H1 (cell line): Measurements from ENCODE around the gene MEF2D. TPM values are rescaled to one million over a fixed set of nuclear protein-coding genes. Genes with fewer than 3 reads are reported as not detected.

Experiments used
- CTCF ChIA-PET: fragments of 300-600 bp; sonication (Branson Sonifier 250); formaldehyde crosslinking; loops from one replicate; lab custom pipeline; 2021; ENCODE audit not compliant: partially characterized antibody; lab: Charles Lee
- POLR2A ChIA-PET: fragments of 300-600 bp; sonication (Branson Sonifier 250); formaldehyde crosslinking; loops from one replicate; lab custom pipeline; 2021; ENCODE audit warnings: inconsistent platforms; ENCODE audit not compliant: partially characterized antibody; lab: Charles Lee
- DNase-seq, 2 experiments: peaks; one replicate each; pipeline versions ENCODE4 v3.0.0 to v3.0.0-alpha.2; 2010 to 2022; ENCODE audit warnings: low spot score in 2 of 2, low read depth in 1 of 2, mixed read lengths in 1 of 2
- FAIRE-seq: peaks from 2 replicates; lab custom pipeline; 2011; peaks lifted over from hg19 to GRCh38; lab: Jason Lieb, UNC
- H2AFZ ChIP-seq: 2 replicates; pipeline ENCODE4 v1.8.1; 2012; ENCODE audit warnings: low read length, inconsistent platforms
- H2AK5ac ChIP-seq: 2 replicates; pipeline ENCODE4 v1.6.1; 2013; ENCODE audit warnings: low read depth, low read length
- H2BK120ac ChIP-seq: replicated peaks from 2 replicates; pipeline ENCODE3; 2013; ENCODE audit warnings: low read depth, low read length, inconsistent platforms
- H2BK12ac ChIP-seq: 2 replicates; pipeline ENCODE4 v1.6.1; 2013; ENCODE audit warnings: low read depth, low read length
- H2BK15ac ChIP-seq: 2 replicates; pipeline ENCODE4 v1.6.1; 2013; ENCODE audit warnings: low read length
- H2BK20ac ChIP-seq: 2 replicates; pipeline ENCODE4 v1.6.1; 2013; ENCODE audit warnings: low read length
- H2BK5ac ChIP-seq: 2 replicates; pipeline ENCODE4 v1.6.1; 2013; ENCODE audit warnings: low read depth, low read length
- H3K14ac ChIP-seq: 2 replicates; pipeline ENCODE4 v1.6.1; 2013; ENCODE audit warnings: inconsistent platforms; ENCODE audit not compliant: insufficient read length
- H3K18ac ChIP-seq: 2 replicates; pipeline ENCODE4 v1.6.1; 2013; ENCODE audit warnings: low read length; ENCODE audit errors: extremely low read depth
- H3K23ac ChIP-seq: 2 replicates; pipeline ENCODE4 v1.6.1; 2013; ENCODE audit warnings: inconsistent platforms; ENCODE audit not compliant: insufficient read length
- H3K23me2 ChIP-seq: 2 replicates; pipeline ENCODE4 v1.6.1; 2013; ENCODE audit warnings: low read depth, low read length
- H3K27ac ChIP-seq: 2 replicates; pipeline ENCODE4 v1.6.1; 2011; ENCODE audit warnings: low read depth, low read length, inconsistent platforms
- H3K27me3 ChIP-seq, 4 experiments: replicated peaks in 1 of 4; 1 replicate in 1 of 4; 2 replicates in 3 of 4; pipeline versions ENCODE4 v1.6.1 to v1.8.1; 2011 to 2013; ENCODE audit warnings: low read length in 3 of 4, mild to moderate bottlenecking in 3 of 4, inconsistent platforms in 2 of 4, mixed read lengths in 2 of 4, moderate library complexity in 1 of 4; ENCODE audit not compliant: control insufficient read depth in 3 of 4, insufficient read depth in 3 of 4; ENCODE audit errors: extremely low read depth in 1 of 4
- H3K36me3 ChIP-seq, 4 experiments: 2 replicates each; pipeline versions ENCODE4 v1.6.1 to v1.8.1; 2011 to 2013; ENCODE audit warnings: mild to moderate bottlenecking in 4 of 4, low read length in 3 of 4, moderate library complexity in 2 of 4, control low read depth in 1 of 4, inconsistent platforms in 1 of 4; ENCODE audit not compliant: insufficient read depth in 4 of 4, control insufficient read depth in 2 of 4
- H3K4ac ChIP-seq: replicated peaks from 2 replicates; pipeline ENCODE3; 2013; ENCODE audit warnings: low read length, low read depth, mixed read lengths, inconsistent platforms; ENCODE audit not compliant: insufficient read length
- H3K4me1 ChIP-seq, 4 experiments: replicated peaks in 1 of 4; 1 replicate in 1 of 4; 2 replicates in 3 of 4; pipeline versions ENCODE4 v1.6.1 to v1.8.1; 2011 to 2013; ENCODE audit warnings: low read length in 3 of 4, inconsistent platforms in 2 of 4, mixed read lengths in 1 of 4; ENCODE audit not compliant: insufficient read depth in 4 of 4, control insufficient read depth in 3 of 4
- H3K4me2 ChIP-seq, 2 experiments: 2 replicates each; pipeline versions ENCODE4 v1.6.1 to v1.8.1; 2011 to 2013; ENCODE audit warnings: low read depth in 2 of 2, low read length in 2 of 2, control low read depth in 1 of 2, inconsistent platforms in 1 of 2, mild to moderate bottlenecking in 1 of 2; ENCODE audit not compliant: insufficient read depth in 1 of 2
- H3K4me3 ChIP-seq, 4 experiments: fragments of 200-600, 300-600 bp in 1 of 4; sonication (generic), shearing (Covaris generic), sonication (Bioruptor Twin) in 1 of 4; 2 replicates each; pipeline versions ENCODE4 v1.5.1 to v1.8.1; 2011 to 2016; ENCODE audit warnings: low read length in 4 of 4, low read depth in 3 of 4, control low read depth in 2 of 4, inconsistent platforms in 2 of 4, mild to moderate bottlenecking in 2 of 4, mixed read lengths in 1 of 4, moderate library complexity in 1 of 4; ENCODE audit not compliant: insufficient read depth in 2 of 4; ENCODE audit errors: extremely low read depth in 1 of 4
- H3K56ac ChIP-seq: replicated peaks from 2 replicates; pipeline ENCODE3; 2013; ENCODE audit warnings: low read depth, mild to moderate bottlenecking, mixed read lengths, low read length, inconsistent platforms; ENCODE audit not compliant: insufficient read length
- H3K79me1 ChIP-seq: 2 replicates; pipeline ENCODE4 v1.6.1; 2013; ENCODE audit warnings: low read depth, low read length, control low read depth
- H3K79me2 ChIP-seq, 2 experiments: 2 replicates each; pipeline versions ENCODE4 v1.6.1 to v1.8.1; 2012 to 2013; ENCODE audit warnings: low read length in 2 of 2, mild to moderate bottlenecking in 2 of 2, inconsistent platforms in 1 of 2; ENCODE audit not compliant: insufficient read depth in 2 of 2, control insufficient read depth in 1 of 2
- H3K9ac ChIP-seq, 4 experiments: replicated peaks in 1 of 4; 1 replicate in 1 of 4; 2 replicates in 3 of 4; pipeline versions ENCODE4 v1.6.1 to v1.8.1; 2011 to 2013; ENCODE audit warnings: low read depth in 3 of 4, low read length in 3 of 4, control low read depth in 2 of 4, mild to moderate bottlenecking in 2 of 4, moderate library complexity in 2 of 4, inconsistent platforms in 1 of 4; ENCODE audit errors: extremely low read depth in 1 of 4
- H3K9me3 ChIP-seq, 2 experiments: 2 replicates each; pipeline versions ENCODE4 v1.6.1 to v1.8.1; 2012 to 2013; ENCODE audit warnings: mild to moderate bottlenecking in 2 of 2, moderate library complexity in 2 of 2, control low read depth in 1 of 2, inconsistent platforms in 1 of 2, low read depth in 1 of 2, low read length in 1 of 2, mixed read lengths in 1 of 2; ENCODE audit not compliant: insufficient read depth in 2 of 2
- H4K20me1 ChIP-seq, 2 experiments: replicated peaks in 1 of 2; 2 replicates each; pipeline versions ENCODE3 to v1.8.1; 2011 to 2013; ENCODE audit warnings: inconsistent platforms in 2 of 2, low read length in 2 of 2, mild to moderate bottlenecking in 1 of 2; ENCODE audit not compliant: insufficient read depth in 2 of 2, control insufficient read depth in 1 of 2
- H4K5ac ChIP-seq: 2 replicates; pipeline ENCODE4 v1.6.1; 2013; ENCODE audit warnings: low read length, low read depth, mixed read lengths, inconsistent platforms; ENCODE audit not compliant: insufficient read length
- H4K8ac ChIP-seq: 2 replicates; pipeline ENCODE4 v1.8.0; 2013; ENCODE audit warnings: mild to moderate bottlenecking, moderate library complexity, low read length, inconsistent platforms; ENCODE audit not compliant: insufficient read depth; ENCODE audit errors: extremely low read depth
- H4K91ac ChIP-seq: replicated peaks from 2 replicates; pipeline ENCODE3; 2013; ENCODE audit warnings: low read length, mixed read lengths, inconsistent platforms; ENCODE audit not compliant: insufficient read length
- CEBPB ChIP-seq: IDR thresholded peaks from 2 replicates; pipeline ENCODE4 v1.6.1; 2012; ENCODE audit warnings: low read depth, low read length
- EP300 ChIP-seq, 2 experiments: IDR thresholded peaks; 1 replicate in 1 of 2; 2 replicates in 1 of 2; pipeline ENCODE4 v1.6.1; 2011 to 2012; ENCODE audit warnings: low read depth in 2 of 2, low read length in 2 of 2, mild to moderate bottlenecking in 2 of 2, borderline replicate concordance in 1 of 2, inconsistent platforms in 1 of 2, moderate library complexity in 1 of 2
- FOSL1 ChIP-seq: IDR thresholded peaks from 2 replicates; pipeline ENCODE4 v1.6.1; 2011; ENCODE audit warnings: mild to moderate bottlenecking, low read depth, low read length, moderate library complexity; ENCODE audit not compliant: insufficient read depth
- KDM5A ChIP-seq: fragments of 200-600 bp; IDR thresholded peaks from 2 replicates; pipeline ENCODE4 v1.7.1; 2012; ENCODE audit warnings: mild to moderate bottlenecking, low read length, inconsistent platforms, mixed read lengths
- NRF1 ChIP-seq: IDR thresholded peaks from 2 replicates; pipeline ENCODE4 v1.6.1; 2011; ENCODE audit warnings: mild to moderate bottlenecking, low read depth, low read length, improper control_type of control experiment
- RNF2 ChIP-seq: fragments of 200-900, 300-1000 bp; sonication (generic); IDR thresholded peaks from 2 replicates; pipeline ENCODE4 v1.7.1; 2016; ENCODE audit warnings: borderline replicate concordance, low read depth, mild to moderate bottlenecking, antibody characterized with exemption, low read length; ENCODE audit not compliant: poor library complexity, severe bottlenecking; ENCODE audit errors: missing control alignments
- SUZ12 ChIP-seq: fragments of 200-600 bp; sonication (generic); IDR thresholded peaks from 2 replicates; pipeline ENCODE4 v1.6.1; 2012; ENCODE audit warnings: mild to moderate bottlenecking, inconsistent platforms, low read length, moderate library complexity, mixed read lengths
- TBP ChIP-seq: IDR thresholded peaks from 2 replicates; pipeline ENCODE4 v1.6.1; 2011; ENCODE audit warnings: low read depth, low read length, improper control_type of control experiment
- WGBS, 2 experiments: shearing (Covaris generic) in 1 of 2; methylation state at CpG; one replicate each; pipeline versions ENCODE4 v1.1.6 to v1.1.7; 2013 to 2015; ENCODE audit warnings: low lambda C conversion rate in 2 of 2, mixed read lengths in 2 of 2, inconsistent platforms in 1 of 2, low coverage in 1 of 2, missing lambda C conversion rate in 1 of 2; ENCODE audit not compliant: insufficient replicate concordance in 2 of 2, insufficient coverage in 1 of 2, insufficient read length in 1 of 2; ENCODE audit errors: extremely low coverage in 1 of 2, missing lambda C conversion rate in 1 of 2; 5-methylcytosine and 5-hydroxymethylcytosine counted together
- polyA plus RNA-seq, 7 experiments: library from polyadenylated mRNA; depleted of rRNA in 3 of 7; stranded (reverse) in 5 of 7; unstranded in 2 of 7; fragments of >200 nt in 5 of 7; fragments of 200-250 nt in 2 of 7; gene quantifications; 1 replicate in 5 of 7; 2 replicates in 1 of 7; 4 replicates in 1 of 7; pipeline versions ENCODE4 v1.2.1 to v1.2.3, GENCODE V29; 2011 to 2013; ENCODE audit warnings: missing spikeins in 2 of 7, mixed read lengths in 2 of 7
- total RNA-seq: library from RNA; stranded (reverse); fragmentation: NEBNext Ultra II Directional; extraction: Animal tissue kit (Norgen Biotek cat#: 25700); gene quantifications from 2 replicates; pipeline ENCODE4 v1.2.1, GENCODE V29; 2021

Gene MEF2D
- total and polyA plus RNA-seq, 2 of the 8 experiments (the other 6 are each of a cell fraction or from before 2014, with no cell fraction given) = 17.3 to 20.3 TPM

DNA sequence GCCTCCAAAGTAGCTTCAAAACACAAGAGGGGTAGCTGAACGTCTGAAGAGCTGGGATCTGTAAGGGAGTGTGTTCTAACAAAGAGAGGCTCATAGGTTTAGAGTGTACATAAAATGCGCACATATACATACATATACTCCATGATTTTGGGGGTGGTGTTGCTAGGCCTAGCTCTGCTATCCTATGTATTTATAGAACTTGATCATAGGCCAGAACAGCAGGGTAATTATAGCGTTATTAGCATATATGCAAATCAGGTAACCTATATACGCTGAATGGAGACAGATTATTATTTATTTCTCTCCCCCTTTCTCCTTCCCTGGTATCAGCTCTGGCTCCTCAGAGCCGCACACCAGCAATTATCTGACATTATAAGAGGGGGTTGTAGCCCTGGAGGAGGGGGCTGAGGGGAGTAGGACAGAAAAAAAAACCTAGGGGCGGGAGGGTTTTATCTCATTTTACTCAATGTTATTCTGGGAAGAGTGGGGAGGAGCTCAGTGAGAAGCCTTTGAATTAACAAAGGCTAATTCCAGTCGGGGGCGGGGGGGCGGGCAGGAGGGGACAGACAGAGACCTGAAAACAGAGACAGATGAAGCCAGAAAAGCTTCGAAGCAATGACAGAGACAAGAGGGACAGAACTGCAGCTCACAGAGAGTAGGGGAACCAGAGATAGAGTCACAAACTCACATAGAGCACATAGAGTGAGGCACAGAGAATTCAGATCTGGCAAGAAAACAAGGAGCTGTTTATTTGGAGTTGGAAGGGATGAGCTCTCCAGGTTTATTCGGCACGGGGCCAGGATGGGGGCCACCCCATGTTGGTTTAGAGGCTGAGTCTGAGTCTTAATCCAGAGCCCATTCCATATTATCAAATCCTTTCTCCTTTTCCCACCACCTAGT is 68.6 kb downstream of the MEF2D start:
- no peak overlapping the region for H3K27ac ChIP-seq
- FAIRE-seq (no peak), DNase-seq (no peak)
- no peak overlapping the region for H2BK15ac ChIP-seq
- no peak overlapping the region for H4K5ac ChIP-seq
- no peak overlapping the region for H2AK5ac ChIP-seq
- no peak overlapping the region for H3K9ac ChIP-seq
- H4K20me1 ChIP-seq = peaks cover 4 to 14% of the 10 kb centered on the region in 2 experiments
- H3K14ac ChIP-seq = no peak overlapping the region
- no peak overlapping the region for H2BK20ac ChIP-seq
- H4K91ac ChIP-seq = no peak overlapping the region
- H3K27me3 ChIP-seq = peaks cover 84 to 100% (median 98%) of the 10 kb centered on the region in 4 experiments
- H3K4me1 ChIP-seq = peaks cover 14 to 40% (median 18%) of the 10 kb centered on the region in 4 experiments
- peak overlapping the region in 2 of 4 experiments; percentile 1 to 27; a peak in 5 of 8 replicates for H3K4me3 ChIP-seq
- no peaks in the 10 kb centered on the region for H3K9me3 ChIP-seq
- 13% methylated on average over 9 of the region's 12 CpGs; no CpG with 5 or more reads in 1 of the 2 experiments for WGBS, 2 experiments
- no peaks in the 10 kb centered on the region for H3K79me1 ChIP-seq
- H2AFZ ChIP-seq = no peak overlapping the region
- H3K18ac ChIP-seq = no peak overlapping the region
- no peaks in the 10 kb centered on the region for H3K79me2 ChIP-seq
- no peak overlapping the region for H2BK120ac ChIP-seq
- H3K56ac ChIP-seq = no peak overlapping the region
- H3K4ac ChIP-seq = no peak overlapping the region
- no peak overlapping the region for H2BK12ac ChIP-seq
- POLR2A ChIA-PET = interaction anchor here (1.2 to 6.4 kb wide), 8 partner anchors 8 to 46 kb away, joined by 3 to 74 read pairs (median 6); no protein-coding TSS in a partner anchor
- peaks cover 3% of the 10 kb centered on the region; the same call in 1 of the 2 replicates for H3K23me2 ChIP-seq
- CTCF ChIA-PET = interaction anchor here (0.8 to 14.9 kb wide), 13 partner anchors 8 to 192 kb away, joined by 3 to 217 read pairs (median 13); no protein-coding TSS in a partner anchor
- TF ChIP-seq KDM5A (no peak), NRF1 (no peak), SUZ12 (0 out of 2 replicates have a peak, but pooled peaks have one; percentile 5), FOSL1 (no peak), EP300 (IDR thresholded peaks at IDR 0.05; ENCODE audit: borderline replicate concordance in 1 of 2, low read depth in 2 of 2, low read length in 2 of 2) (no peak), RNF2 (peak; percentile 33), TBP (no peak), CEBPB (no peak)
- peaks cover 0 to 10% (median 0%) of the 10 kb centered on the region in 4 experiments; a peak in 1 of 8 replicates for H3K36me3 ChIP-seq
- H2BK5ac ChIP-seq = no peak overlapping the region
- H3K23ac ChIP-seq = no peak overlapping the region
- peak overlapping the region; percentile 55 to 62 for H3K4me2 ChIP-seq
- no peak overlapping the region for H4K8ac ChIP-seq
